GM10847 (cell line): ENCODE measurements around the gene PLB1.

Experiments used
- POLR2A ChIP-seq: IDR thresholded peaks from 2 replicates; pipeline ENCODE4 v1.6.1; 2011; ENCODE audit not compliant: insufficient read length; ENCODE audit errors: extremely low read depth

The PLB1 gene

GRCh38 chr2:28608500-28609424 lies 112.9 kb downstream of the PLB1 start:
- no peak for TF ChIP-seq POLR2A

GRCh38 chr2:28610583-28611201 lies 114.8 kb downstream of the PLB1 start:
- no peak for TF ChIP-seq POLR2A

DNA sequence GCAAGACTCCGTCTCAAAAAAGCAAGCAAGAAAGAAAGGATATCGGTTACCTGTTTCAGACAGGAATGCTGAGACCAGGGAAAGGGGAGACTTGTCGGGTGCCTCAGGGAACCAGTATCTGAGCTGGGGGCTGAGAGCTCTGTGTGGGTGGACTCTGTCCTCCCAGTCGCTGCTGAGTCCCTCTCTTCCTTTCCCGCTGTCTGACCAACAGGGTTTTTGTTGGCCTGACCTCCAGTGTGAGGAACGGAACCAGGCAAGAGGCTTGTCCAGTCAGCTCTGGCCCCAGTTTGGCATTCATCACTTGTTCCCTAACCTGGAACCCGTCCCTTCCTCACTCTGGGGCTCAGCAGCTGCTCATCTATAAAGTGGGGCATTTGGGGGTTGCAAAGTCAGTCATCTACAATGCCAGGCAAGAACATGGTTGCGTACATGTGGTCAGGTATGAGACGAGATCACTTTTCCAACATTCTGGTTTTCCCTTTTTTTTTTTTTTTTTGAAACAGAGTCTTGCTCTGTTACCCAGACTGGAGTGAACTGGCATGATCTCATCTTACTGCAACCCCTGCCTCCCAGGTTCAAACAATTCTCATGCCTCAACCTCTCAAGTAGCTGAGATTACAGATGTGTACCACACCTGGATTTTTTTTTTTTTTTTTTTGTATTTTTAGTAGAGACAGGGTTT lies 116.4 kb downstream of the PLB1 start:
- no peak for TF ChIP-seq POLR2A

- TF ChIP-seq POLR2A, result no peak
These were observed 117.3 kb downstream of the PLB1 start for GRCh38 chr2:28613186-28613585.

DNA sequence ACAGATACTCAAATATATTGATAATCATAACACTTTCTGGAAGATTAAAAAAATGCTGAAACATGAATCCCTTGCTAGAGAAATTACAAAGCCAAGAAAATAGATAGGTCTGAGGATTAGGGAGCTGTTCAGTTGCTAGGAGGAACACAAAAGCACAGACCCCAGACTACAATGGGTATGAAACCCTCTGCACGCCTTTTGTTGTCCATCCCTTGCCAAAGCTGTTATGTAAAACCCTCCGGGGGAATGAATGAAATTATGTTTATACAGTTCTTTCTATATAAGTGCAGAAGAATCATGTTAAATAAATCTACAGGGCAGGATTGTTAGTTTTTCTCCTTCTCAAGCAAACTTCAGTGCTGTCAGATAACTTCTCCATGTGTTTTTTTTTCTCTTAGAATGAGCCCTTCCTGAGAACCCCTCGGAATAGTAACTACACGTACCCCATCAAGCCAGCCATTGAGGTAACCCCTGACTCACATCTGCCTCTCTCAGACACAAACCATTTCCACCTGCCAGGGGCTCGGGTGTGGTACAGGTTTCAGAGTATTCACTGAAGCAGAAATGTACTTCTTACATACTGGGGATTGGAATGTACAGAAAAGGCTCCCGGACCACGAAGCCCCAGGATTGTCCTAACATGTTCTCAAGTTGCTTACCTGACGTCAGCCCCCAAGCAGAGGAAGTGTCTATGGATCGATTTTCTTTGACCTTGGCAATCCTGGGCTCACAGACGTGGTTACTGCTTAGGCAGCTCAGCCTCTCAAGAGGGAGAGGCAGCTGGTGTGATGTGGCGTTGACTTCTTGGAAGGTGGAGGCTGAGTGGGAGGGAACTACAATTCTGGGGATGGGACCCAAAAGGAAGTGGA lies 118.0 kb downstream of the PLB1 start:
- no peak for TF ChIP-seq POLR2A

- no peak for TF ChIP-seq POLR2A
These were observed 119.8 kb downstream of the PLB1 start for GRCh38 chr2:28615706-28616105.

DNA sequence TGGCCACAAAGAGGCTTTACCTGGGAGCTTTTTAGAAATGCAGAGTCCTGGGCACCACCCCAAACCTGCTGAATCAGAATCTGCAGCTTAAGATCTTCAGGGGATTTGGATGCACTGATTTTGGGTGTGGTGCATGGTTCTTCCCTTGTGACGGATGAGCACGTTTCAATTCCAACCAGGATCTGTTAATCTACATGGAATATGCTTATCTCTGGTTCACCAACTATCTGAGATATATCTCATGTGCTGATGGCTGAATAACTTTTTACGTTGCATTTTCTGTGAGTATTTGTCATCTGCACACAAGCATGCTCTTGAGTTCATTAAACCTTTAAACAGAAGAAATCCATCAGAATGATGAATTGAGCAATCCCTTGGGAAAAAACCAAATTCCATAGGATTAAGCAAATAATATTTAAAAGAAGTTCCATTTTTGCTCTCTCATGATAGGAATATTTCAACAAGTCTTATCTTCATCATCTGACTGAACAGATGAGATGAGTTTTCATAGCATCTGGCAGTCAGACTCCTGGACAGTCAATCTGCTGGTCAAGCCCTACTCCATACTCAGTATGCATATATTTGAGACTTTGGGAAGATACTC lies 120.6 kb downstream of the PLB1 start:
- TF ChIP-seq POLR2A, result no peak

DNA sequence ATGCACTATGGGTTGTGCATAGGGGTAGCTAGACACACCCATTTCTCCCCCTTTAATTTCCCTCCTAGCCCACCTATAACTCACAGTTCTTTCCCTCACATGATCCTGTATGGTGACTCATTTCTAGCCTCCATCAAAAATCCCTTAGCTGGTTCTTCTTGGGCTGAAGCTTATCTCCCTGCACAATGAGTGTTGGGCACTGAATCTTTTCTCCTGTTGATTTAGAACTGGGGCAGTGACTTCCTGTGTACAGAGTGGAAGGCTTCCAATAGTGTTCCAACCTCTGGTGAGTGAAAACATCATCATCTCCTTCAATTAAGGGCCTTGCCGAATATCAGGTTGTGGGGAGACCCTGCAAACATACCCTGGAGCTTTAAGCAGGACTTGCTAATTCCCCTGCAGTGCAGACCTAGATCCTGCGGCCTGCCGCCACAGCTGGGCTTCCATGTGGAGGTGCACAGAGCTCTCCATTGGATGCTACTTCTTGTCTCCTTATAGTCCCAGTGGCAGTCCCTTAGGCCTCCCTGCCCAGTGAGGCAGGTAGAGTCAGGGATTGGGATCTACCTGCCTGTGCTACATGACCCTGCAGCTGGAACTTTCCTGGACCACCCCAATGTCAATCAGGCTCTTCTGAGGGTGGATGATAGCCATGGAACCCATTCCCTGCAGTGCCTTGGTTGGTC lies 121.8 kb downstream of the PLB1 start:
- no peak for TF ChIP-seq POLR2A

DNA sequence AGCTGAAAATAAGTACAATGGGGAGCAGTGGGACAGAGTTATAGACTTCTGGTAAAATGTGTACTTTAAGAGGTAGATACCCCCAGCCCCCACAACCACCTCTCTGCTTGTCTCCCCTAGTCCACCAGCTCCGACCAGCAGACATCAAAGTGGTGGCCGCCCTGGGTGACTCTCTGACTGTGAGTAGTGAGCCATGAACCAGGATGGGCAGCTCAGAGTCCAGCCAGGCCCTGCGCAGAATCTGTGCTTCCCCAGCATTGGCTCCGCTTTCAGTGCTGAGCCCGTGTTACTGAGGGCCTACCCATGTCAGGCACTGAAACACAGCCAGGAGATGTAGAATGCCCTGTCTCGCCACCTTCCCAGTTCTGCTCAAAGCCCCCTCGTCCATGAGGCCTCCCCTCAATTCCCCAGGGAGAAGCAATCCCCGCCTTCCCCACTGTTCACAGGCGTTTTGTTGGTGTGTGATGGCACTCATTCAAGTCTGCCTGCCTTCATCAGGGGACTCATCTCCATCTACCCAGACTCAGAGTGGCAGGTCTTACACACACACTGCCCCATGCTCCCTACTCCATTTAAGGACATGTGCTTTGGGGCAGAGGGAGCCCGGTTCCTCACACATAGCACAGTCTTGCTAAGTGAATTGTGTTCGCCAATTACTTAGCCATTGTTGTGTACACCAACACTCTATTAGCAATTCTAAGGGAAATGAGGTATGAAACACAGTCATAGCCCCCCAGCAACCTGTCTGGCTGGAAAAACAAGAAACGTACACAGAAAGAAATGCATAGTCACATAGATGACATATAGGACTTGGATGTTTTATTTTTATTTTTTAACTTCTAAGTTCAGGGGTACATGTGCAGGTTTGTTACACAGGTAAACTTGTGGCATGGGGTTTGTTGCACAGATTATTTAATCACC lies 122.6 kb downstream of the PLB1 start:
- no peak for TF ChIP-seq POLR2A

GRCh38 chr2:28619213-28620196 lies 123.6 kb downstream of the PLB1 start:
- TF ChIP-seq POLR2A, result no peak

GRCh38 chr2:28620291-28620793 lies 124.5 kb downstream of the PLB1 start:
- TF ChIP-seq POLR2A, result no peak

DNA sequence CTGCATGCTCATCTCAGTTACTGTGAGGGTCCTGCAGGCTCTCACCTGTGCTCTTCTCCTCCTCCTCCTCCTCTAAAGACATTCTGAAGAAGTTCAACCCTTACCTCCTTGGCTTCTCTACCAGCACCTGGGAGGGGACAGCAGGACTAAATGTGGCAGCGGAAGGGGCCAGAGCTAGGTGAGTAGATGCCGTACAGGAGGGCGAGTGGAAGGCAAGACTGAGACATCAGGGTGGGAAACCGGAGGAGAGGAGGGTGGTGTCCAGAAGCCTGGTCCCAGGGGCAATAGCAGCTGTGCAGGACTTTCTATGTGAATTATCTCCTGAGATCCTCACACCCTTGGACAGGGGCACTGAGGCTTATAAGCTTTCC lies 124.9 kb downstream of the PLB1 start:
- TF ChIP-seq POLR2A, result no peak
